SK-N-SH (cell line): ENCODE results near the gene TUT4. TPM values are rescaled to one million over a fixed set of nuclear protein-coding genes. Genes with fewer than 3 reads are reported as not detected.

Experiments used
- CTCF ChIA-PET: fragments of 300-600, 350-600 bp; formaldehyde crosslinking; extraction: SDS; loops from one replicate; lab custom pipeline; 2021; lab: Yijun Ruan, JAX
- POLR2A ChIA-PET: fragments of 350-600 bp; sonication (Branson Sonifier 250); formaldehyde crosslinking; extraction: SDS; loops from one replicate; lab custom pipeline; 2020; ENCODE audit warnings: antibody characterized with exemption, inconsistent platforms; lab: Yijun Ruan, JAX
- DNase-seq: peaks from one replicate; pipeline ENCODE4 v3.0.0; 2012
- H2AFZ ChIP-seq: fragments of 200-600 bp; sonication (generic); 2 replicates; pipeline ENCODE4 v1.8.1; 2016; ENCODE audit warnings: antibody characterized with exemption, mild to moderate bottlenecking, low read depth
- H3F3A ChIP-seq: fragments of 200-600 bp; sonication (generic); replicated peaks from 2 replicates; pipeline ENCODE3; 2016; ENCODE audit warnings: antibody characterized with exemption, mild to moderate bottlenecking; ENCODE audit not compliant: insufficient read depth
- H3K27ac ChIP-seq, 2 experiments: fragments of 200-500 bp in 1 of 2; fragments of 200-600 bp in 1 of 2; sonication (Bioruptor generic) in 1 of 2; sonication (generic), shearing (Covaris generic) in 1 of 2; 2 replicates each; pipeline versions ENCODE4 v1.5.1 to v1.6.1; 2014 to 2016; ENCODE audit warnings: low read depth in 2 of 2, inconsistent platforms in 1 of 2, low read length in 1 of 2, mild to moderate bottlenecking in 1 of 2, mixed read lengths in 1 of 2
- H3K27me3 ChIP-seq: fragments of 200-600 bp; sonication (generic), shearing (Covaris generic); 2 replicates; pipeline ENCODE4 v1.6.1; 2016; ENCODE audit warnings: mixed run types; ENCODE audit not compliant: insufficient read depth
- H3K36me3 ChIP-seq, 2 experiments: fragments of 200-500 bp in 1 of 2; fragments of 200-600 bp in 1 of 2; sonication (Bioruptor generic) in 1 of 2; sonication (generic) in 1 of 2; replicated peaks in 1 of 2; 2 replicates each; pipeline versions ENCODE3 to v1.5.1; 2014 to 2016; ENCODE audit warnings: low read length in 1 of 2, mild to moderate bottlenecking in 1 of 2; ENCODE audit not compliant: insufficient read depth in 2 of 2, control insufficient read depth in 1 of 2
- H3K4me1 ChIP-seq, 2 experiments: fragments of 200-500 bp in 1 of 2; fragments of 200-600 bp in 1 of 2; sonication (Bioruptor generic) in 1 of 2; sonication (generic), shearing (Covaris generic) in 1 of 2; 2 replicates each; pipeline versions ENCODE4 v1.5.1 to v1.6.1; 2014 to 2016; ENCODE audit warnings: low read depth in 1 of 2, low read length in 1 of 2, mixed run types in 1 of 2; ENCODE audit not compliant: insufficient read depth in 2 of 2, control insufficient read depth in 1 of 2
- H3K4me2 ChIP-seq: fragments of 200-600 bp; sonication (generic), shearing (Covaris generic); 2 replicates; pipeline ENCODE4 v1.6.1; 2017; ENCODE audit warnings: mixed run types
- H3K4me3 ChIP-seq, 2 experiments: fragments of 200-500 bp in 1 of 2; fragments of 200-600 bp in 1 of 2; sonication (Bioruptor generic) in 1 of 2; sonication (generic), shearing (Covaris generic) in 1 of 2; 2 replicates each; pipeline versions ENCODE4 v1.5.1 to v1.8.1; 2014 to 2016; ENCODE audit warnings: low read depth in 2 of 2, inconsistent platforms in 1 of 2, low read length in 1 of 2, mild to moderate bottlenecking in 1 of 2, mixed read lengths in 1 of 2, moderate library complexity in 1 of 2
- H3K79me2 ChIP-seq: fragments of 200-600 bp; sonication (generic); 2 replicates; pipeline ENCODE4 v1.8.1; 2017; ENCODE audit warnings: mild to moderate bottlenecking; ENCODE audit not compliant: insufficient read depth
- H3K9ac ChIP-seq: fragments of 200-600 bp; sonication (generic); 2 replicates; pipeline ENCODE4 v1.6.1; 2017; ENCODE audit warnings: mixed run types
- H3K9me2 ChIP-seq: fragments of 200-600 bp; sonication (generic); 2 replicates; pipeline ENCODE4 v1.6.1; 2017; ENCODE audit warnings: mixed run types
- H3K9me3 ChIP-seq: fragments of 200-600 bp; sonication (generic); 2 replicates; pipeline ENCODE4 v1.6.1; 2017; ENCODE audit warnings: mixed run types, mild to moderate bottlenecking, moderate library complexity
- H4K20me1 ChIP-seq: fragments of 200-600 bp; sonication (generic); 2 replicates; pipeline ENCODE4 v1.6.1; 2017; ENCODE audit warnings: mild to moderate bottlenecking, mixed run types; ENCODE audit not compliant: insufficient read depth
- CHD2 ChIP-seq: fragments of 150-350 bp; IDR thresholded peaks from 2 replicates; pipeline ENCODE4 v1.6.1; 2018; ENCODE audit warnings: low read length; ENCODE audit not compliant: partially characterized antibody
- FOSL2 ChIP-seq: IDR thresholded peaks from 2 replicates; pipeline ENCODE4 v1.4.0; 2012; ENCODE audit warnings: low read depth, mild to moderate bottlenecking, moderate library complexity, borderline replicate concordance
- GABPA ChIP-seq: IDR thresholded peaks from 2 replicates; pipeline ENCODE4 v1.4.0; 2012; ENCODE audit warnings: low read depth, mild to moderate bottlenecking
- GATA2 ChIP-seq: sonication (generic); formaldehyde crosslinking; IDR thresholded peaks from 2 replicates; pipeline ENCODE4 v1.5.0; 2020; ENCODE audit warnings: mild to moderate bottlenecking, missing genetic modification reagents
- IRF3 ChIP-seq: fragments of 150-350 bp; IDR thresholded peaks from 2 replicates; pipeline ENCODE4 v1.6.1; 2016; ENCODE audit warnings: mild to moderate bottlenecking, low read depth, low read length
- JUND ChIP-seq: IDR thresholded peaks from 2 replicates; pipeline ENCODE4 v1.4.0; 2012
- MAX ChIP-seq: IDR thresholded peaks from 2 replicates; pipeline ENCODE4 v1.4.0; 2012; ENCODE audit warnings: low read depth
- MEF2A ChIP-seq: IDR thresholded peaks from 2 replicates; pipeline ENCODE4 v1.4.0; 2012; ENCODE audit warnings: low read depth, borderline replicate concordance
- MXI1 ChIP-seq: IDR thresholded peaks from 2 replicates; pipeline ENCODE4 v1.6.1; 2012; ENCODE audit warnings: mild to moderate bottlenecking, low read depth, low read length, improper control_type of control experiment
- NFIC ChIP-seq: IDR thresholded peaks from 2 replicates; pipeline ENCODE4 v1.4.0; 2012; ENCODE audit warnings: borderline replicate concordance
- RCOR1 ChIP-seq: fragments of 150-350 bp; IDR thresholded peaks from 2 replicates; pipeline ENCODE4 v1.6.1; 2017; ENCODE audit warnings: antibody characterized with exemption, low read length
- REST ChIP-seq: IDR thresholded peaks from 2 replicates; pipeline ENCODE4 v1.6.1; 2012; ENCODE audit warnings: mild to moderate bottlenecking, low read depth, low read length, moderate library complexity
- RFX5 ChIP-seq: IDR thresholded peaks from 2 replicates; pipeline ENCODE4 v1.6.1; 2012; ENCODE audit warnings: mild to moderate bottlenecking, improper control_type of control experiment, low read length
- RXRA ChIP-seq: IDR thresholded peaks from 2 replicates; pipeline ENCODE4 v1.4.0; 2012; ENCODE audit warnings: low read depth, mild to moderate bottlenecking, borderline replicate concordance
- SIN3A ChIP-seq: IDR thresholded peaks from 2 replicates; pipeline ENCODE4 v1.6.1; 2012; ENCODE audit warnings: low read depth, mild to moderate bottlenecking, low read length, moderate library complexity, borderline replicate concordance
- SMC3 ChIP-seq: IDR thresholded peaks from 2 replicates; pipeline ENCODE4 v1.6.1; 2012; ENCODE audit warnings: low read depth, low read length, improper control_type of control experiment
- USF1 ChIP-seq: IDR thresholded peaks from 2 replicates; pipeline ENCODE4 v1.4.0; 2012; ENCODE audit warnings: low read depth, borderline replicate concordance
- USF2 ChIP-seq: fragments of 150-350 bp; IDR thresholded peaks from 2 replicates; pipeline ENCODE4 v1.6.1; 2017; ENCODE audit warnings: antibody characterized with exemption, low read length, low read depth, borderline replicate concordance
- ZBTB33 ChIP-seq: IDR thresholded peaks from 2 replicates; pipeline ENCODE4 v1.4.0; 2012; ENCODE audit warnings: low read depth, borderline replicate concordance
- WGBS: methylation state at CpG from one replicate; pipeline ENCODE4 v1.1.6; 2017; ENCODE audit warnings: low lambda C conversion rate; 5-methylcytosine and 5-hydroxymethylcytosine counted together
- polyA plus RNA-seq, 3 experiments: library from polyadenylated mRNA; depleted of rRNA; stranded (reverse); fragments of >200 nt; gene quantifications; 2 replicates each; pipeline ENCODE4 v1.2.3, GENCODE V29; 2012

TUT4 gene
- polyA plus RNA-seq, 1 of the 3 experiments (the other 2 are of a cell fraction) = 28.3 TPM

GRCh38 chr1:52582116-52582696, 29.3 kb upstream of the TUT4 start (continued):
- no peak for TF ChIP-seq NFIC
- no peak for TF ChIP-seq RXRA
- TF ChIP-seq RFX5 = no peak

- H3K9me3 ChIP-seq = no peaks in the 10 kb centered on the region
- TF ChIP-seq RCOR1 (no peak), JUND (no peak), USF1 (no peak), SMC3 (no peak), FOSL2 (no peak), ZBTB33 (no peak), IRF3 (no peak), MAX (no peak), USF2 (no peak), GATA2 (no peak), MEF2A (no peak), REST (no peak), RXRA (no peak), CHD2 (no peak), GABPA (no peak), MXI1 (no peak), SIN3A (no peak)
- no peaks in the 10 kb centered on the region for H4K20me1 ChIP-seq
- CTCF ChIA-PET = interaction anchor here (1.5 kb wide), 1 partner anchor 25 kb away, joined by 3 read pairs; no protein-coding TSS in a partner anchor
- H2AFZ ChIP-seq = no peak overlapping the region
- H3K27ac ChIP-seq = no peak overlapping the region
- no peaks in the 10 kb centered on the region for H3K79me2 ChIP-seq
- POLR2A ChIA-PET = interaction anchor here (1.4 kb wide), 1 partner anchor 27 kb away, joined by 3 read pairs; the partner anchor contains the start of gene TUT4
- H3F3A ChIP-seq = peaks cover 2% of the 10 kb centered on the region
- no peaks in the 10 kb centered on the region for H3K27me3 ChIP-seq
- no peak overlapping the region for H3K4me2 ChIP-seq
- 59% methylated on average over 3 of the region's 3 CpGs for WGBS
- no peak for DNase-seq
- H3K4me3 ChIP-seq = no peak overlapping the region
- H3K36me3 ChIP-seq = no peaks in the 10 kb centered on the region
- H3K9ac ChIP-seq = no peak overlapping the region
- 0 out of 4 replicates have a peak, but pooled peaks cover 0 to under 1% of the 10 kb centered on the region in 2 experiments for H3K4me1 ChIP-seq
- H3K9me2 ChIP-seq = no peaks in the 10 kb centered on the region
Measured at GRCh38 chr1:52580283-52580682, 27.4 kb upstream of the TUT4 start.
